NK-92 (cell line): Measurements from ENCODE around the gene HDGFL2.

Source experiments
- DNase-seq: peaks from one replicate; lab custom pipeline; 2025; ENCODE audit not compliant: unreplicated experiment; lab: John Stamatoyannopoulos, UW

Gene HDGFL2

GRCh38 chr19:4472174-4472974 is at the start of gene HDGFL2:
HDGFL2 (plus strand) TSS chr19:4472297; CDS start chr19:4472351, 54 bp downstream.
- no peak for DNase-seq

- no peak for DNase-seq
These were observed 48.5 kb upstream of the HDGFL2 start for GRCh38 chr19:4423416-4424126.

- no peak for DNase-seq
These were observed 46.6 kb upstream of the HDGFL2 start for GRCh38 chr19:4425537-4425936.

- no peak for DNase-seq
These were observed 43.6 kb upstream of the HDGFL2 start for GRCh38 chr19:4428326-4428975.

- no peak for DNase-seq
These were observed 42.8 kb upstream of the HDGFL2 start for GRCh38 chr19:4429256-4429655.

GRCh38 chr19:4429771-4430171 is 42.3 kb upstream of the HDGFL2 start:
- DNase-seq: no peak

GRCh38 chr19:4430760-4431159 is 41.3 kb upstream of the HDGFL2 start:
- DNase-seq: no peak

GRCh38 chr19:4431296-4431695 is 40.8 kb upstream of the HDGFL2 start:
- no peak for DNase-seq

GRCh38 chr19:4431808-4432674 is 40.1 kb upstream of the HDGFL2 start:
- no peak for DNase-seq

- DNase-seq: no peak
These were observed 39.1 kb upstream of the HDGFL2 start for GRCh38 chr19:4432918-4433506.

- no peak for DNase-seq
These were observed 37.7 kb upstream of the HDGFL2 start for GRCh38 chr19:4434391-4434790.

GRCh38 chr19:4436231-4436630 is 35.9 kb upstream of the HDGFL2 start:
- no peak for DNase-seq

GRCh38 chr19:4437103-4437502 is 35.0 kb upstream of the HDGFL2 start:
- no peak for DNase-seq

- no peak for DNase-seq
These were observed 32.9 kb upstream of the HDGFL2 start for GRCh38 chr19:4439243-4439642.

GRCh38 chr19:4441994-4442818 is 29.9 kb upstream of the HDGFL2 start:
- DNase-seq: no peak

- no peak for DNase-seq
These were observed 29.3 kb upstream of the HDGFL2 start for GRCh38 chr19:4442819-4443146.

- no peak for DNase-seq
These were observed 28.9 kb upstream of the HDGFL2 start for GRCh38 chr19:4443188-4443587.

GRCh38 chr19:4443966-4444764 is 27.9 kb upstream of the HDGFL2 start:
- no peak for DNase-seq
